Lower leg skin (tissue), 3 donors: ENCODE measurements around the gene STPG1.

Source experiments
- POLR2A ChIP-seq, 2 donors: fragments of 450-650 bp; IDR thresholded peaks; one replicate each; pipeline ENCODE4 v1.6.1; 2016 to 2017; ENCODE audit warnings: antibody characterized with exemption in 2 of 2, mild to moderate bottlenecking in 1 of 2, moderate library complexity in 1 of 2
- TF ChIP-seq, protein P1 (sequence below), 3 donors: fragments of 450-650 bp; IDR thresholded peaks; one replicate each; pipeline ENCODE4 v1.5.1; 2016; ENCODE audit warnings: antibody characterized with exemption in 3 of 3, mild to moderate bottlenecking in 3 of 3, moderate library complexity in 2 of 3

DNA sequence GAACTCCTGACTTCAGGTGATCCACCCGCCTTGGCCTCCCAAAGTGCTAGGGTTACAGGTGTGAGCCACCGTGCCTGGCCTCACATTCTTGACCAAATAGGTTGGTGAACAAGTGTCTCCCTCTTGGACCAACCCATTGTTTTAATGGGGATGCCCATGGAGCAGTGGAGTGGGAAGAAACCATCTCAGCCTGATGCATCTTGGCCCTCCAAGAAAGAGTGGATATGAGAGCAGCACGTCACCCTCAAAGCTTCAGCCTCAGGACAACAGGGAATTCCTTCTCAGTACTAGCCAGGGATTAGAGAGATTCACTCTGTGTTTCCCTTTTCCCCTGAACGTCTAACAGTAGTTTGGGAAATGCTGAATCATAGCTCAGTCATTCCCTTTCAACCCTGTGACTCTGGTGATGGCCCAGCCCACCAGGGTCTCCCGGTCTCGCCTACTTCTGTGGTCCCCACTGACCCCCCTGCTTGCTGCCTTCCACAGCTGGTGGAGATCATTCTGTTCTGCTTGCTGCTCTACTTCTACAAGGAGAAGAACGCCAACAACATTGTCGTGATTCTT lies 39.4 kb upstream of the STPG1 start:
- TF ChIP-seq, protein P1, sequence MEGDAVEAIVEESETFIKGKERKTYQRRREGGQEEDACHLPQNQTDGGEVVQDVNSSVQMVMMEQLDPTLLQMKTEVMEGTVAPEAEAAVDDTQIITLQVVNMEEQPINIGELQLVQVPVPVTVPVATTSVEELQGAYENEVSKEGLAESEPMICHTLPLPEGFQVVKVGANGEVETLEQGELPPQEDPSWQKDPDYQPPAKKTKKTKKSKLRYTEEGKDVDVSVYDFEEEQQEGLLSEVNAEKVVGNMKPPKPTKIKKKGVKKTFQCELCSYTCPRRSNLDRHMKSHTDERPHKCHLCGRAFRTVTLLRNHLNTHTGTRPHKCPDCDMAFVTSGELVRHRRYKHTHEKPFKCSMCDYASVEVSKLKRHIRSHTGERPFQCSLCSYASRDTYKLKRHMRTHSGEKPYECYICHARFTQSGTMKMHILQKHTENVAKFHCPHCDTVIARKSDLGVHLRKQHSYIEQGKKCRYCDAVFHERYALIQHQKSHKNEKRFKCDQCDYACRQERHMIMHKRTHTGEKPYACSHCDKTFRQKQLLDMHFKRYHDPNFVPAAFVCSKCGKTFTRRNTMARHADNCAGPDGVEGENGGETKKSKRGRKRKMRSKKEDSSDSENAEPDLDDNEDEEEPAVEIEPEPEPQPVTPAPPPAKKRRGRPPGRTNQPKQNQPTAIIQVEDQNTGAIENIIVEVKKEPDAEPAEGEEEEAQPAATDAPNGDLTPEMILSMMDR (IDR thresholded peaks at IDR 0.05), result no peak
- TF ChIP-seq POLR2A (IDR thresholded peaks at IDR 0.05), result no peak
